SK-N-SH (cell line): Measurements from ENCODE around the gene NKX6-2. TPM values are rescaled to one million over a fixed set of nuclear protein-coding genes. Genes with fewer than 3 reads are reported as not detected.

Experiments used
- CTCF ChIA-PET: fragments of 300-600, 350-600 bp; formaldehyde crosslinking; extraction: SDS; loops from one replicate; lab custom pipeline; 2021; lab: Yijun Ruan, JAX
- POLR2A ChIA-PET: fragments of 350-600 bp; sonication (Branson Sonifier 250); formaldehyde crosslinking; extraction: SDS; loops from one replicate; lab custom pipeline; 2020; ENCODE audit warnings: antibody characterized with exemption, inconsistent platforms; lab: Yijun Ruan, JAX
- DNase-seq: peaks from one replicate; pipeline ENCODE4 v3.0.0; 2012
- H2AFZ ChIP-seq: fragments of 200-600 bp; sonication (generic); 2 replicates; pipeline ENCODE4 v1.8.1; 2016; ENCODE audit warnings: antibody characterized with exemption, mild to moderate bottlenecking, low read depth
- H3F3A ChIP-seq: fragments of 200-600 bp; sonication (generic); replicated peaks from 2 replicates; pipeline ENCODE3; 2016; ENCODE audit warnings: antibody characterized with exemption, mild to moderate bottlenecking; ENCODE audit not compliant: insufficient read depth
- H3K27ac ChIP-seq, 2 experiments: fragments of 200-500 bp in 1 of 2; fragments of 200-600 bp in 1 of 2; sonication (Bioruptor generic) in 1 of 2; sonication (generic), shearing (Covaris generic) in 1 of 2; 2 replicates each; pipeline versions ENCODE4 v1.5.1 to v1.6.1; 2014 to 2016; ENCODE audit warnings: low read depth in 2 of 2, inconsistent platforms in 1 of 2, low read length in 1 of 2, mild to moderate bottlenecking in 1 of 2, mixed read lengths in 1 of 2
- H3K27me3 ChIP-seq: fragments of 200-600 bp; sonication (generic), shearing (Covaris generic); 2 replicates; pipeline ENCODE4 v1.6.1; 2016; ENCODE audit warnings: mixed run types; ENCODE audit not compliant: insufficient read depth
- H3K36me3 ChIP-seq, 2 experiments: fragments of 200-500 bp in 1 of 2; fragments of 200-600 bp in 1 of 2; sonication (Bioruptor generic) in 1 of 2; sonication (generic) in 1 of 2; replicated peaks in 1 of 2; 2 replicates each; pipeline versions ENCODE3 to v1.5.1; 2014 to 2016; ENCODE audit warnings: low read length in 1 of 2, mild to moderate bottlenecking in 1 of 2; ENCODE audit not compliant: insufficient read depth in 2 of 2, control insufficient read depth in 1 of 2
- H3K4me1 ChIP-seq, 2 experiments: fragments of 200-500 bp in 1 of 2; fragments of 200-600 bp in 1 of 2; sonication (Bioruptor generic) in 1 of 2; sonication (generic), shearing (Covaris generic) in 1 of 2; 2 replicates each; pipeline versions ENCODE4 v1.5.1 to v1.6.1; 2014 to 2016; ENCODE audit warnings: low read depth in 1 of 2, low read length in 1 of 2, mixed run types in 1 of 2; ENCODE audit not compliant: insufficient read depth in 2 of 2, control insufficient read depth in 1 of 2
- H3K4me2 ChIP-seq: fragments of 200-600 bp; sonication (generic), shearing (Covaris generic); 2 replicates; pipeline ENCODE4 v1.6.1; 2017; ENCODE audit warnings: mixed run types
- H3K4me3 ChIP-seq, 2 experiments: fragments of 200-500 bp in 1 of 2; fragments of 200-600 bp in 1 of 2; sonication (Bioruptor generic) in 1 of 2; sonication (generic), shearing (Covaris generic) in 1 of 2; 2 replicates each; pipeline versions ENCODE4 v1.5.1 to v1.8.1; 2014 to 2016; ENCODE audit warnings: low read depth in 2 of 2, inconsistent platforms in 1 of 2, low read length in 1 of 2, mild to moderate bottlenecking in 1 of 2, mixed read lengths in 1 of 2, moderate library complexity in 1 of 2
- H3K79me2 ChIP-seq: fragments of 200-600 bp; sonication (generic); 2 replicates; pipeline ENCODE4 v1.8.1; 2017; ENCODE audit warnings: mild to moderate bottlenecking; ENCODE audit not compliant: insufficient read depth
- H3K9ac ChIP-seq: fragments of 200-600 bp; sonication (generic); 2 replicates; pipeline ENCODE4 v1.6.1; 2017; ENCODE audit warnings: mixed run types
- H3K9me2 ChIP-seq: fragments of 200-600 bp; sonication (generic); 2 replicates; pipeline ENCODE4 v1.6.1; 2017; ENCODE audit warnings: mixed run types
- H3K9me3 ChIP-seq: fragments of 200-600 bp; sonication (generic); 2 replicates; pipeline ENCODE4 v1.6.1; 2017; ENCODE audit warnings: mixed run types, mild to moderate bottlenecking, moderate library complexity
- H4K20me1 ChIP-seq: fragments of 200-600 bp; sonication (generic); 2 replicates; pipeline ENCODE4 v1.6.1; 2017; ENCODE audit warnings: mild to moderate bottlenecking, mixed run types; ENCODE audit not compliant: insufficient read depth
- CTCF ChIP-seq: fragments of 200-600 bp; sonication (generic); IDR thresholded peaks from 2 replicates; pipeline ENCODE4 v1.6.1; 2017; ENCODE audit warnings: antibody characterized with exemption, mild to moderate bottlenecking, moderate library complexity
- MEF2A ChIP-seq: IDR thresholded peaks from 2 replicates; pipeline ENCODE4 v1.4.0; 2012; ENCODE audit warnings: low read depth, borderline replicate concordance
- PBX3 ChIP-seq: IDR thresholded peaks from 2 replicates; pipeline ENCODE4; 2012
- USF1 ChIP-seq: IDR thresholded peaks from 2 replicates; pipeline ENCODE4 v1.4.0; 2012; ENCODE audit warnings: low read depth, borderline replicate concordance
- WGBS: methylation state at CpG from one replicate; pipeline ENCODE4 v1.1.6; 2017; ENCODE audit warnings: low lambda C conversion rate; 5-methylcytosine and 5-hydroxymethylcytosine counted together
- polyA plus RNA-seq, 3 experiments: library from polyadenylated mRNA; depleted of rRNA; stranded (reverse); fragments of >200 nt; gene quantifications; 2 replicates each; pipeline ENCODE4 v1.2.3, GENCODE V29; 2012
- TF ChIP-seq, protein P1 (sequence below): fragments of 150-350 bp; IDR thresholded peaks from 2 replicates; pipeline ENCODE4 v1.6.1; 2016; ENCODE audit warnings: mild to moderate bottlenecking, low read depth, low read length

NKX6-2 gene
- polyA plus RNA-seq, 1 of the 3 experiments (the other 2 are of a cell fraction): not detected

DNA sequence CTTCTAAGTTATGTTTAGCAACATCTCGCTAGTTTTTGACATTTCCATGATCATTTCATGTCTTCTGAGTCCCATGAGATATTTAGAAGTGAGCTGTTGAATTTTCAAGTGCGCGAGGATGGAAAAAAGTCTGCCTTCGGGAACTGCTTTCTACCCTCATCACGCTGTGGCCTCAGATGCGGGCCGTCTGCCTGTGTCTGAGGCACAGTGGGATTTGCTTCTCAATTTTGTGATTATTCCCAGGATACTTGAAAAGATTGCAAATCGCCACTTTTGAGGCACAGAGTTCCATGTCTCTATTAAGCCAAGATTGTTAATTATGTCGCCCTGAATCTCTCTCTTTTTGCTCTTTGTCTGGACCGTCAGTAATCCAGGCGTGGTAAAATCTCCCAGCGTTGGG is 30.8 kb upstream of the NKX6-2 start:
- no peaks in the 10 kb centered on the region for H4K20me1 ChIP-seq
- no peaks in the 10 kb centered on the region for H3K79me2 ChIP-seq
- ChIA-PET POLR2A (no interaction called here), CTCF (no interaction called here)
- no peak overlapping the region for H3K27ac ChIP-seq
- no peaks in the 10 kb centered on the region for H3K9me2 ChIP-seq
- H3K4me2 ChIP-seq: no peak overlapping the region
- WGBS: 49% methylated on average over 12 of the region's 12 CpGs
- H3K9ac ChIP-seq: no peak overlapping the region
- H3K27me3 ChIP-seq: peaks cover 13% of the 10 kb centered on the region; the same call in 1 of the 2 replicates
- TF ChIP-seq USF1: no peak
- TF ChIP-seq, all 33 proteins: peak for 0
- no peaks in the 10 kb centered on the region for H3F3A ChIP-seq
- H2AFZ ChIP-seq: no peak overlapping the region
- no peaks in the 10 kb centered on the region for H3K36me3 ChIP-seq
- H3K4me3 ChIP-seq: no peak overlapping the region
- no peak for DNase-seq
- H3K9me3 ChIP-seq: no peaks in the 10 kb centered on the region
- H3K4me1 ChIP-seq: no peaks in the 10 kb centered on the region

- DNase-seq: no peak
- Histone ChIP-seq H3K4me3 (no peak overlapping the region), H3K9me2 (no peaks in the 10 kb centered on the region), H3K9ac (no peak overlapping the region), H3K27ac (no peak overlapping the region), H3K79me2 (no peaks in the 10 kb centered on the region), H4K20me1 (no peaks in the 10 kb centered on the region), H3K9me3 (no peaks in the 10 kb centered on the region), H3K4me1 (no peaks in the 10 kb centered on the region), H3F3A (no peaks in the 10 kb centered on the region), H3K27me3 (peaks cover 13% of the 10 kb centered on the region; the same call in 1 of the 2 replicates), H3K4me2 (no peak overlapping the region), H3K36me3 (no peaks in the 10 kb centered on the region), H2AFZ (no peak overlapping the region)
- TF ChIP-seq, protein P1, sequence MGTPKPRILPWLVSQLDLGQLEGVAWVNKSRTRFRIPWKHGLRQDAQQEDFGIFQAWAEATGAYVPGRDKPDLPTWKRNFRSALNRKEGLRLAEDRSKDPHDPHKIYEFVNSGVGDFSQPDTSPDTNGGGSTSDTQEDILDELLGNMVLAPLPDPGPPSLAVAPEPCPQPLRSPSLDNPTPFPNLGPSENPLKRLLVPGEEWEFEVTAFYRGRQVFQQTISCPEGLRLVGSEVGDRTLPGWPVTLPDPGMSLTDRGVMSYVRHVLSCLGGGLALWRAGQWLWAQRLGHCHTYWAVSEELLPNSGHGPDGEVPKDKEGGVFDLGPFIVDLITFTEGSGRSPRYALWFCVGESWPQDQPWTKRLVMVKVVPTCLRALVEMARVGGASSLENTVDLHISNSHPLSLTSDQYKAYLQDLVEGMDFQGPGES: no peak
- TF ChIP-seq CTCF (no peak), PBX3 (no peak), MEF2A (no peak)
- 56% methylated on average over 18 of the region's 18 CpGs for WGBS
- POLR2A ChIA-PET: no interaction called here
- CTCF ChIA-PET: interaction anchor here (1.5 kb wide), 1 partner anchor 161 kb away, joined by 4 read pairs; no protein-coding TSS in a partner anchor
Observed at GRCh38 chr10:132815168-132815857, 29.4 kb upstream of the NKX6-2 start.
